ENCODE data around the gene TEX29.

TEX29 gene

GRCh38 chr13:111319521-111319920 is 921 bp upstream of the TEX29 start:
- Mint-ChIP-seq H3K27me3 (ENCODE audit: low read depth) (peaks cover 1% of the 10 kb centered on the region), H3K27ac (no peak overlapping the region), H3K4me1 (peaks cover 14% of the 10 kb centered on the region), H3K9me3 (no peaks in the 10 kb centered on the region), H3K36me3 (ENCODE audit: low read depth) (peaks cover 8% of the 10 kb centered on the region), H3K4me3 (no peak overlapping the region)
- TF ChIP-seq CTCF (IDR thresholded peaks at IDR 0.05; ENCODE audit: unreplicated experiment in 3 of 3): no peak

- Mint-ChIP-seq H3K27me3 (ENCODE audit: low read depth) (peaks cover 5% of the 10 kb centered on the region), H3K4me1 (peaks cover 14% of the 10 kb centered on the region), H3K9me3 (no peaks in the 10 kb centered on the region), H3K4me3 (no peak overlapping the region), H3K36me3 (ENCODE audit: low read depth) (peaks cover 4% of the 10 kb centered on the region), H3K27ac (no peak overlapping the region)
- TF ChIP-seq CTCF (IDR thresholded peaks at IDR 0.05; ENCODE audit: unreplicated experiment in 3 of 3): no peak
Observed at GRCh38 chr13:111322001-111322915, 1.8 kb downstream of the TEX29 start.

GRCh38 chr13:111322916-111323331 is 2.5 kb downstream of the TEX29 start:
- H3K36me3 Mint-ChIP-seq (ENCODE audit: low read depth): peaks cover under 1% of the 10 kb centered on the region
- peaks cover 5% of the 10 kb centered on the region for H3K27me3 Mint-ChIP-seq (ENCODE audit: low read depth)
- TF ChIP-seq CTCF (IDR thresholded peaks at IDR 0.05; ENCODE audit: unreplicated experiment in 3 of 3): no peak
- H3K9me3 Mint-ChIP-seq: no peaks in the 10 kb centered on the region
- H3K27ac Mint-ChIP-seq: no peak overlapping the region
- H3K4me3 Mint-ChIP-seq: no peak overlapping the region
- peaks cover 14% of the 10 kb centered on the region for H3K4me1 Mint-ChIP-seq

- H3K4me1 Mint-ChIP-seq: peaks cover 14% of the 10 kb centered on the region
- no peak overlapping the region for H3K27ac Mint-ChIP-seq
- H3K4me3 Mint-ChIP-seq: no peak overlapping the region
- peaks cover 5% of the 10 kb centered on the region for H3K27me3 Mint-ChIP-seq (ENCODE audit: low read depth)
- no peak for TF ChIP-seq CTCF (IDR thresholded peaks at IDR 0.05; ENCODE audit: unreplicated experiment in 3 of 3)
- no peaks in the 10 kb centered on the region for H3K9me3 Mint-ChIP-seq
- H3K36me3 Mint-ChIP-seq (ENCODE audit: low read depth): no peaks in the 10 kb centered on the region
Observed at GRCh38 chr13:111323549-111323948, 3.1 kb downstream of the TEX29 start.

- Mint-ChIP-seq H3K27ac (no peak overlapping the region), H3K4me1 (peaks cover 14% of the 10 kb centered on the region), H3K36me3 (ENCODE audit: low read depth) (no peaks in the 10 kb centered on the region), H3K27me3 (ENCODE audit: low read depth) (peaks cover 5% of the 10 kb centered on the region), H3K9me3 (no peaks in the 10 kb centered on the region), H3K4me3 (no peak overlapping the region)
- no peak for TF ChIP-seq CTCF (IDR thresholded peaks at IDR 0.05; ENCODE audit: unreplicated experiment in 3 of 3)
Observed at GRCh38 chr13:111323950-111324651, 3.7 kb downstream of the TEX29 start.

Measured in nephron (organoid).